Hepatocyte (in vitro differentiated cells): ENCODE data around the gene ROBO1. TPM values are rescaled to one million over a fixed set of nuclear protein-coding genes. Genes with fewer than 3 reads are reported as not detected.

Source experiments
- DNase-seq: peaks from one replicate; pipeline ENCODE4 v3.0.0-alpha.2; 2016; ENCODE audit warnings: low spot score
- H2AFZ ChIP-seq: fragments of 200-600 bp; sonication (generic); 2 replicates; pipeline ENCODE4 v1.6.0; 2016; ENCODE audit warnings: antibody characterized with exemption, mild to moderate bottlenecking
- H3K27ac ChIP-seq: fragments of 200-600 bp; sonication (generic); 2 replicates; pipeline ENCODE4 v1.5.1; 2016; ENCODE audit warnings: mild to moderate bottlenecking
- H3K27me3 ChIP-seq: fragments of 200-600 bp; sonication (generic); 2 replicates; pipeline ENCODE4 v1.6.1; 2016
- H3K36me3 ChIP-seq: fragments of 200-600 bp; sonication (generic); replicated peaks from 2 replicates; pipeline ENCODE4 v1.5.1; 2016; ENCODE audit warnings: low read depth; ENCODE audit not compliant: insufficient read depth
- H3K4me1 ChIP-seq: fragments of 200-600 bp; sonication (generic); 2 replicates; pipeline ENCODE4 v1.5.1; 2016; ENCODE audit warnings: mild to moderate bottlenecking, moderate library complexity; ENCODE audit not compliant: insufficient read depth
- H3K4me2 ChIP-seq: fragments of 200-600 bp; sonication (generic); 2 replicates; pipeline ENCODE4 v1.6.0; 2016
- H3K4me3 ChIP-seq: fragments of 200-600 bp; sonication (generic); 2 replicates; pipeline ENCODE4 v1.5.1; 2016; ENCODE audit warnings: mild to moderate bottlenecking
- H3K79me2 ChIP-seq: fragments of 200-600 bp; sonication (generic); 2 replicates; pipeline ENCODE4 v1.6.0; 2017; ENCODE audit warnings: mild to moderate bottlenecking
- H3K9me2 ChIP-seq: fragments of 200-600 bp; sonication (generic); replicated peaks from 2 replicates; pipeline ENCODE4 v1.6.0; 2017; ENCODE audit warnings: mild to moderate bottlenecking; ENCODE audit not compliant: insufficient read depth
- H3K9me3 ChIP-seq: fragments of 200-600 bp; sonication (generic); 2 replicates; pipeline ENCODE4 v1.5.1; 2016; ENCODE audit warnings: low read depth, mild to moderate bottlenecking
- H4K20me1 ChIP-seq: fragments of 200-600 bp; sonication (generic); 2 replicates; pipeline ENCODE4 v1.6.0; 2016; ENCODE audit warnings: mild to moderate bottlenecking; ENCODE audit not compliant: insufficient read depth, poor library complexity, severe bottlenecking
- CTCF ChIP-seq: fragments of 200-600 bp; sonication (generic); IDR thresholded peaks from 2 replicates; pipeline ENCODE4 v1.5.1; 2016; ENCODE audit warnings: antibody characterized with exemption, mild to moderate bottlenecking; ENCODE audit not compliant: poor library complexity
- EZH2 ChIP-seq: fragments of 200-600 bp; sonication (generic); IDR thresholded peaks from 2 replicates; pipeline ENCODE4 v1.6.1; 2016; ENCODE audit warnings: antibody characterized with exemption, mild to moderate bottlenecking, borderline replicate concordance
- EZH2phosphoT487 ChIP-seq: fragments of 200-600 bp; sonication (generic); IDR thresholded peaks from one replicate; pipeline ENCODE4 v1.6.1; 2018; ENCODE audit warnings: antibody characterized with exemption, mild to moderate bottlenecking, low read depth, moderate library complexity; ENCODE audit not compliant: unreplicated experiment, severe bottlenecking
- WGBS: methylation state at CpG from one replicate; pipeline ENCODE4 v1.1.6; 2016; ENCODE audit warnings: low lambda C conversion rate; ENCODE audit errors: missing lambda C conversion rate; 5-methylcytosine and 5-hydroxymethylcytosine counted together
- polyA plus RNA-seq: library from polyadenylated mRNA; unstranded; fragments of >200 nt; fragmentation: Nextera tagmentation; extraction: Ambion mirVana; gene quantifications from 2 replicates; pipeline ENCODE4 v1.2.1, GENCODE V29; 2016
- total RNA-seq: library from RNA; depleted of rRNA; stranded (reverse); fragments of >200 nt; gene quantifications from 2 replicates; pipeline ENCODE4 v1.2.3, GENCODE V29; 2014

ROBO1 gene
- total and polyA plus RNA-seq, 2 experiments from 2014 or later: 13.6 to 44.3 TPM

- no peak overlapping the region for H3K4me3 ChIP-seq
- no peak overlapping the region for H3K27ac ChIP-seq
- TF ChIP-seq CTCF: no peak
- no peak for TF ChIP-seq EZH2phosphoT487
- TF ChIP-seq EZH2: no peak
- no peaks in the 10 kb centered on the region for H4K20me1 ChIP-seq
- no peak for DNase-seq
- H3K4me2 ChIP-seq: no peak overlapping the region
- no peaks in the 10 kb centered on the region for H3K27me3 ChIP-seq
- H3K9me2 ChIP-seq: no peaks in the 10 kb centered on the region
- no peak overlapping the region for H2AFZ ChIP-seq
- no peaks in the 10 kb centered on the region for H3K4me1 ChIP-seq
- H3K79me2 ChIP-seq: no peaks in the 10 kb centered on the region
- H3K36me3 ChIP-seq: no peaks in the 10 kb centered on the region
- H3K9me3 ChIP-seq: no peaks in the 10 kb centered on the region
Observed at GRCh38 chr3:79587150-79587549, 180.6 kb downstream of the ROBO1 start.

DNA sequence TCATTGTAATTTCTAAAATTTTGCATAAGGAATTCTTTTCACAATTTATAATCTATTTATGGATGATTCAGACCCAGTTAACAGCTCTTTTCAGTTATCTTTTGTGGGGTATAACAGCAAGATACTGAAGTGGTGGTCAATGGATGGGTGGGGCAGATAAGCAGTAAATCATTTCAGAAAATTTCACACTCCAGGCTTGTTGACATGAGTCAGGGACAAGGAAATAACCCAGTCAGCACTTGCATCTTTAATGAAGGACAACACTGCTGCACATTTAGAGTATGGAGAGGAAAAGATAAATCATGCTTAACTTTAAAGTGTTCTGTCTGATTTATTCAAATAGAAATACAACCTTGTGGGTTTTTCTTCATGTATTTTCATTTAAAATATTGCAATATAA lies 181.6 kb downstream of the ROBO1 start:
- no peak for DNase-seq
- TF ChIP-seq CTCF (no peak), EZH2 (no peak), EZH2phosphoT487 (no peak)
- no peaks in the 10 kb centered on the region for H3K79me2 ChIP-seq
- no peak overlapping the region for H2AFZ ChIP-seq
- no peaks in the 10 kb centered on the region for H3K9me3 ChIP-seq
- no peaks in the 10 kb centered on the region for H4K20me1 ChIP-seq
- no peaks in the 10 kb centered on the region for H3K27me3 ChIP-seq
- no peaks in the 10 kb centered on the region for H3K36me3 ChIP-seq
- no peaks in the 10 kb centered on the region for H3K9me2 ChIP-seq
- H3K4me1 ChIP-seq: no peaks in the 10 kb centered on the region
- H3K4me3 ChIP-seq: no peak overlapping the region
- no peak overlapping the region for H3K4me2 ChIP-seq
- no peak overlapping the region for H3K27ac ChIP-seq

- TF ChIP-seq CTCF (no peak), EZH2 (no peak), EZH2phosphoT487 (no peak)
- WGBS: 89% methylated on average over 7 of the region's 7 CpGs
- H3K9me3 ChIP-seq: no peaks in the 10 kb centered on the region
- no peaks in the 10 kb centered on the region for H3K36me3 ChIP-seq
- H3K4me1 ChIP-seq: no peaks in the 10 kb centered on the region
- no peaks in the 10 kb centered on the region for H3K79me2 ChIP-seq
- no peaks in the 10 kb centered on the region for H4K20me1 ChIP-seq
- H3K4me3 ChIP-seq: no peak overlapping the region
- no peak overlapping the region for H2AFZ ChIP-seq
- H3K27me3 ChIP-seq: no peaks in the 10 kb centered on the region
- no peak overlapping the region for H3K4me2 ChIP-seq
- no peak for DNase-seq
- H3K9me2 ChIP-seq: no peaks in the 10 kb centered on the region
- H3K27ac ChIP-seq: no peak overlapping the region
Observed at GRCh38 chr3:79572930-79573329, 194.9 kb downstream of the ROBO1 start.

- H2AFZ ChIP-seq: no peak overlapping the region
- WGBS: 85% methylated on average over 10 of the region's 10 CpGs
- H3K4me2 ChIP-seq: no peak overlapping the region
- TF ChIP-seq EZH2phosphoT487 (no peak), EZH2 (no peak), CTCF (no peak)
- H3K4me3 ChIP-seq: no peak overlapping the region
- no peaks in the 10 kb centered on the region for H3K36me3 ChIP-seq
- H3K27ac ChIP-seq: no peak overlapping the region
- no peaks in the 10 kb centered on the region for H3K9me2 ChIP-seq
- no peaks in the 10 kb centered on the region for H3K4me1 ChIP-seq
- H3K79me2 ChIP-seq: no peaks in the 10 kb centered on the region
- no peaks in the 10 kb centered on the region for H3K27me3 ChIP-seq
- DNase-seq: no peak
- H4K20me1 ChIP-seq: no peaks in the 10 kb centered on the region
- H3K9me3 ChIP-seq: no peaks in the 10 kb centered on the region
Observed at GRCh38 chr3:79568938-79569337, 198.9 kb downstream of the ROBO1 start.
